GM12872 (cell line): ENCODE results near the gene RAD17.

ENCODE experiments used
- CTCF ChIP-seq: IDR thresholded peaks from 3 replicates; pipeline ENCODE4 v1.5.1; 2011; ENCODE audit warnings: low read depth, mild to moderate bottlenecking, low read length, moderate library complexity; ENCODE audit not compliant: insufficient read depth

The RAD17 gene

GRCh38 chr5:69444127-69444754 is 74.6 kb downstream of the RAD17 start:
- no peak for TF ChIP-seq CTCF

GRCh38 chr5:69449511-69449910 is 79.9 kb downstream of the RAD17 start:
- no peak for TF ChIP-seq CTCF

- no peak for TF ChIP-seq CTCF
Observed at GRCh38 chr5:69450116-69450515, 80.5 kb downstream of the RAD17 start.

GRCh38 chr5:69451941-69452647 is 82.5 kb downstream of the RAD17 start:
- TF ChIP-seq CTCF: no peak

- no peak for TF ChIP-seq CTCF
Observed at GRCh38 chr5:69454460-69455249, 85.0 kb downstream of the RAD17 start.

- TF ChIP-seq CTCF: no peak
Observed at GRCh38 chr5:69462170-69462569, 92.6 kb downstream of the RAD17 start.
